NCI-H2107 (cell line): Measurements from ENCODE around the gene RAI14.
"Not testable (repeated sequence)": the region's sequence is repeated elsewhere in the genome, so short reads cannot be mapped to it uniquely, and the experiment has no call there.

Source experiments
- DNase-seq: peaks from one replicate; lab custom pipeline; 2025; lab: John Stamatoyannopoulos, UW

RAI14 gene

DNA sequence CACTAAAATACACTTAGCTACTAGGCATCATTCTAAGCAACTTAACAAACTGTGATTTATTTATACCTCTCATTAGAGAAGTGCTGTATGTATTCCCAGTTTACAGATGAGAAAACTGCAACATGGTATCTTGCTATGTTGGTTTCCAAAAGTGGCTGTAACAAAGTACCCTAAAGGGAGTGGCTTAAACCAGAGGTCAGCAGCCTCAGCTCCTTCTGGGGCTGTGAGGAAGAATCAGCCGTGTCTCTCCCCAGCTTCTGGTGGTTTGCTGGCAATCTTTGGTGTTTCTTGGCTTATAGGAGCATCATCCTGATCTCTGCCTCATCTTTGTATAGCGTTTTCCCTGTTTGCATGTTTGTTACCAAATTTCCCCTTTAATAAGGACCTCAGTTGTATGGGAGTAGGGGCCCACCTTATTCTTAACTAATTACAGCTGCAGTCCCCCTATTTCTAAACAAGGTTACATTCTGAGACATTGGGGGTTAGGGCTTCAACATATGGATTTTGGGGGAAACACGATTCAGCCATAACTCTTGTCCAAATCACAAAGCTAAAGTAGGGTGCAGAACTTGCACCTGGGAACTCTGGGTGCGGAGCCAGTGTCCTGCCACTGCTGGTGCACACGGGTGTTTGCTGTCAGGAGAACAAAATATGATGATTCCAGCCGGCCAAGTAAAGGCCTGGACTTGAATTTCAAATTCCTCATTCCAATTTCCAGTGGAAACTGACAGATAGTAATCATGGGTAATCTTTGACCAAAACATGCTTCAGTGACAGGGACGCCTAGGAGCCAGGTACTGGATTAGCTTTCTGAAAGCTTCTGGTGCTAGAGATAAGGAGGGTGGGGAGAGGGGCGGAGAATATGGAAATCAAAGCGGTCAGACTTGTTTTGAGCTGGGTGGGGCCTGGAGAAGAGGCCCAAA is 43.3 kb downstream of the RAI14 start:
- no peak for DNase-seq

DNA sequence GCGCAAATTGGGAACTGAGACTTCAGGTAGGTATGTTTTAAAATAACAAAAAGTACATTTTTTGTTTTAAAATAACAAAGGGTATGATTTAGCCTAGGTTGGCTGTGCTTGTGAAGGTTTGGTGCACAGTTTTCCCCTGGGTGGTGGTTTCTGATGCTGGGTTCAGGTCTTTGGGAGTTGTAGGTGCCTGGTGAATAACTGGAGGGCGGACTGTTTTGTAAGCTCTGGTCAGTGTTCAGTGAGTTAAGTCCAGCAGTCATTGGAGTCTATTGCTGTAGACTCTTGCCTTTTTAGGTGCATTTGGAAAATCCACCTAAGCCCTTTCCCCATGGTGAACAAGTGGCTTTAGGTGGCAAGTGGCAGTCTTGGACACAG is 43.9 kb downstream of the RAI14 start:
- DNase-seq = no peak

DNA sequence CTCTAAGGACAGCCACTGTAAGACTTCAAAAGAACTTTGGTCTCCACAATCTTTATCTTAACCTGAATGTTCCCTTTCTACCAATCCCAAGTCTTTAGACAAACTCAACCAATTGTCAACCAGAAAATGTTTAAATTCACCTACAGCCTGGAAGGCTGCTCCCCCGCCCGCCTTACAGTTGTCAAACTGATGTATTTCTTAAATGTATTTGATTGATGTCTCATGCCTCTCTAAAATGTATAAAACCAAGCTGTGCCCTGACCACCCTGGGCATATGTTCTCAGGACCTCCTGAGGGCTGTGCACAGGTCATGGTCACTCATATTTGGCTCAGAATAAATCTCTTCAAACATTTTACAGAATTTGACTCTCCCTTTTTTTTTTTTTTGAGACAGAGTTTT is 45.3 kb downstream of the RAI14 start:
- not testable (repeated sequence) for DNase-seq

DNA sequence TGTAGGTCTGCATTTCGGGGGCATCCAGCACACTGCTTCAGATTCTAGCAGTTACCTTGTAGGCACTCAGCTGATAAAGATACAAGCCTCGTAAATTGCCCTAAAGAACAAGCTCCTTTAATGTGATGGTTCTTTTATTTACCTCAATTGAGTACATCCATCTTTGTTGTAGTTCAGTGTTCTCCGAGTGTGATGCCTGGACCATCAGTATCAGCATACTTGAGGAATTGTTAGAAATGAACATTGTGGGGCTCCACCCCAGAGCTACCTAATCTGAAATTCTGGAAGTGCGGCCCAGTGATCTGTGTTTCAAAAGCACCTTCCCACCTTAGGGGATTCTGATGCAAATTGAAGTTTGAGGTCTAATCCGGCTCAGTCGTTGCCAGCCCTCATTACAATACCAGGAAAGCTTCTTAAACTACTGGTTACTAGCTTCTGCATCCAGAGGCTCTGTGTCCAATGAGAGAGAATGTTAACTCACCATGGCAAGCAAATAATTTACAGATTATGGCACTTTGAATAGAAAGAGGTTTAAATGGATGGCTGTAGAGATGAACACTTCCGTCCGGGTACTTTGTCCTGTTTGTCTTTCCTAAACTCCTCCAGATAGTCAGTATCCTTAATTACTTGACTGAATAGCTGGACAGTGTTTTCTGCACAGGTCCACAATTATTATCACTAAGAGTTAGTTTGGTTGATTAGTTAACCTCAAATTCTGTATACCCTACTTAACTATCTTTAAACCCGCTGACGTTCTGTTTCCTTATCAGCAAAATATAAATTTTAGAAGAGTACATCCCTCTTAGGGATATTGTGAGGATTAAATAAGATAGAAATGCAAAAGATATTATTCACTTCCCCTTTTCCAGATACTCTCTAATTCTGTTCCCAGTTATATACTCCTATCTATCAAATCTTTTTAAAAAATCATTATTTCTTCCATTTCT is 47.9 kb downstream of the RAI14 start:
- DNase-seq = no peak

DNA sequence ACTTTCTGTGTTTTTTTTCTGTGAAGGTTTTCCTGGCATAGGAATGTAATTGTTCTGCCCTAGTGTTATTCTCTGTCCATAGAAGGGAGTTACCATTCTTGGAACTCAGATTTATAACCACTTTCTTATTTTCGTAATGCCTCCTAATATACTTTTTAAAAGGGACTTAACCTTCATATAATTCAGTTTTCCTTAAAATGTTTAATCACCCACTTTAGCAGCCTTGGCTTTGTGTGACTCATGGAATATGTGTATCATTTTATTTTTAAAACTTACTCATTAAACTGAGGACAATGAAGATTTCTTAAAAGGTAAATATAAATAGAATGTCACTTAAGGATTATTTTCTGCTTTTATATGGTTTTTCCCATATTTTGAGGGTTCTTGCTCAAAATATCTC is 50.0 kb downstream of the RAI14 start:
- DNase-seq = no peak

DNA sequence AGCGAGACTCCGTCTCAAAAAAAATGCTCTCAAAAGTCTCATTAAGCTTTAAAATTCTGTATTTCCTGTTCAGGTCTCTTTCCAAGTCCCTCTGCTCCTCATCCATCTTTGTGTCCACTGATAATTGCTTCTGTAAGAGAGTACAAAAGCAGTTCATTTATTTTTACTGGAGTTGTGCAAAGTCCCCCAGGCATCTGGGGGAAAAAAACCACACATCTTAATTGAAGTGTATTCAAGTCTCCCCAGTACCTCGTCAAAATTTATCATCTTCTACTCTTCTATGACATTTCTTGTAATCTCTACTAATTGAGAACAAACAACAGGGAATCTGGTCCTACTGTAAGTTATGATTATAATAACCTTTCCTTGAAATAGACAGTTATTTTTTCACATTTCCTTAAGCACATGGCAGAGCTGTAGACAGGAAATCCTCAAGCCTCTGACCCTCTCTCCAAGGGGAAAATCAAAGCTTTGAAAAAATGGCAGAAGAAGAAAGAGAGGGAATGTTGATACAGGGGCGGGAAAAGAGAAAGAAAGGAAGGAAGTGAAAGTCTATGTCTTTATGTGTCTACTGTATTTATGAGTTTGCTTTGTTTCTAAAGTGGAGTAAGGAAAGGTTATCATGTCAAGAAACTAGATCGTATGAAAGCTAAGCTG is 51.5 kb downstream of the RAI14 start:
- no peak for DNase-seq

DNA sequence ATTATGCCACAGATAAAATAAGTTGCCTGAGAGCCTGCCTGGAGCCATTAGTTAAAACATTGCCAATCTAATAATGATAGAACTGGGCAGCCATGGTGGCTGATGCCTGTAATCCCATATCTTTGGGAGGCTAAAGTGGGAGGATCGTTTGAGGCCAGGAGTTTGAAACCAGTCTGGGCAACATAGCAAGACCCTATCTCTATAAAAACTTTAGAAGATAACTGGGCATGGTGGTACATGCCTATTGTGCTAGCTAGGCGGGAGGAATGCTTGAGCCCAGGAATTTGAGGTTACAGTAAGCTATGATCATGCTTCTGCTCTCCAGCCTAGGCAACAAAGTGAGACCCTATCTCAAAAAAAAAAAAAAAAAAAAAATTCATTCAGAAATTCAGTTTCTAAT is 52.6 kb downstream of the RAI14 start:
- no peak for DNase-seq

DNA sequence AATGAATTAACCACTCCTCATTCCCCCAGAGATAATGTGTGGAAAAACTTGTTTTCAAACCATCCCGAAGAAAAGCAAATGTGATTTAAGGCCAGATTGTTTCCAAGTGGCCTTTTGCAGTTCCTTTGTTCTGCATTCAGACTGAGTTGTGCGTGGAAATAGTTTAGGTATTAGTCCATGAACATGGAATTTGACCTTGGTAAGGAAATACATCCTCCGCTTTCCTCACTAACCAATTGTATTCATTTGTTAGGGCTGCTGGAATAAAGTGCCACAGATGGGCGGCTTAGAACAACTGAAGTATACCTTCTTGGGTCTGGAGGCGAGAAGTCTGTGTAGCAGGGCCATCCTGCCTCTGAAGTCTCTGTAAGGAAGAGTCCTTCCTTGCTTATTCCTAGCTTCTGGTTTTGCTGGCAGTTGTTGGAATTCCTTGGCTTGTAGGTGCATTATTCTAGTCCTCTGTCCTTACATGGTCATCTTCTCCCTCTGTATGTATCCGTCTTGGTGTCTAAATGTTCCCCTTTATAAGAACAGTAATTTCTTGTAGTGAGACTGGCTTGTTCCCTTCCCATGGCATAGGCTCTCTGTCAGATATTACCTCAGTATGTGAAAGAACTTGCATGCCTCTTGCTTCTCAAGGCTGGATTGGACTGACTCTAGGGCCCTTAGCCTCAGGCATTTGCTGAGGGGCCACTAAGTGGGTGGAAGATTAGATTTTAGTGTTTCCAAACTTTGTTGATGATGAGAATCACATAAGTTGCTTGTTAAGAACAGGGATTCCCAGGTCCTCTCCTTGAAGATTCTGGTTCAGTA is 53.9 kb downstream of the RAI14 start:
- DNase-seq = no peak

DNA sequence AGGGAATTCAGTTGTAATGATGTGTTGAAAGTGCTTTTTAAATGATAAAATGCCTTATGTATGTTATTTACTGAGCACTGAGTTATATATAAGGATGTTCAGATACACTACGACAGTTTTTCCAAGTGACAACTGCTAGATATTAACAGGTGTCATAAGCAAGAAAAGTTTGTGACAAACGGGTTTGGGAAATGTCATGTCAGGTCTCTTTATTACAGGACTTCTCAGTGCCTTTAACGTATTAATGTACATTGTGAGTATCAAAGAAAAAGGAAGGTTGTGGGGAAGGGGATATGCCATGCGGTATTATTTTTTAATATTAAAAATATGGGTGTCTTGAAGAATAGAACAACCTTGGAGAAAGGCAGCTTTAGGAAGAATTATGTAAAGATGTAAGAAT is 56.4 kb downstream of the RAI14 start:
- DNase-seq = no peak

DNA sequence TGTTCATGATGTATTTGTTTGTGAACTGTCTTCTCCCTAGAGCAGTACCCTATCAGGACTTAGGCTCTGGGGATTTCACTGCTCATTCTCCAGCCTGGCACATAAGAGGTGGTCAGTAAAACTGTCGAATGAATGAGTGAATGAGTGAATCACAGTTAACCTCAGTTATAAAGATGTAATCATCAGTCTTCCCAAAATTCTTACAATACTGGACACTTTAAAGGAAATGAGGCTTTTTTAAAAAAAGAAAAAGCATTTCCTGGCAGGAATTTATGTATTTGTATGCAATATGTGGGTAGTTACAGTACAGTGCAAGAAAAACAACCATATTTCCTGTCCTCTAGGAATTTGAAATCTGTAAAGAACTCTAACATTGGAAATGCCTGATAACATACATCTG is 59.6 kb downstream of the RAI14 start:
- no peak for DNase-seq

DNA sequence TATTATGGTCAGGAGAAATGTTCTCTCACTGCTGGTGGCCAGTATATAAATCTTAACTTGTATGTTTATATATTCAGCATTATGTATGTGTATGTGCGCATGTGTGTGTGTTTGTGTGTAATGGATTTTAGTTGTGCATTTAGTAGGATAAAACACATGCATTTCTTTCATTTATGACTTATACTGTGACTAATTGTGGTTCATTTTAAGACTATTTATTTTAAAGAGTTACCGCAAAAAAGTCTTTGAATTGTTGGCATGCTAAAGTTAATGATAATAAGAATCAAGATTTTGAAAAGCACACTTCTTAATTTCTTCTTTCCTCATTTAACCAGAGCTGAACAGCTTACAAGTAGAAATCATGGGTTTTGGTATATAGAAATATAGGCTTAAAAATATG is 60.9 kb downstream of the RAI14 start:
- no peak for DNase-seq

DNA sequence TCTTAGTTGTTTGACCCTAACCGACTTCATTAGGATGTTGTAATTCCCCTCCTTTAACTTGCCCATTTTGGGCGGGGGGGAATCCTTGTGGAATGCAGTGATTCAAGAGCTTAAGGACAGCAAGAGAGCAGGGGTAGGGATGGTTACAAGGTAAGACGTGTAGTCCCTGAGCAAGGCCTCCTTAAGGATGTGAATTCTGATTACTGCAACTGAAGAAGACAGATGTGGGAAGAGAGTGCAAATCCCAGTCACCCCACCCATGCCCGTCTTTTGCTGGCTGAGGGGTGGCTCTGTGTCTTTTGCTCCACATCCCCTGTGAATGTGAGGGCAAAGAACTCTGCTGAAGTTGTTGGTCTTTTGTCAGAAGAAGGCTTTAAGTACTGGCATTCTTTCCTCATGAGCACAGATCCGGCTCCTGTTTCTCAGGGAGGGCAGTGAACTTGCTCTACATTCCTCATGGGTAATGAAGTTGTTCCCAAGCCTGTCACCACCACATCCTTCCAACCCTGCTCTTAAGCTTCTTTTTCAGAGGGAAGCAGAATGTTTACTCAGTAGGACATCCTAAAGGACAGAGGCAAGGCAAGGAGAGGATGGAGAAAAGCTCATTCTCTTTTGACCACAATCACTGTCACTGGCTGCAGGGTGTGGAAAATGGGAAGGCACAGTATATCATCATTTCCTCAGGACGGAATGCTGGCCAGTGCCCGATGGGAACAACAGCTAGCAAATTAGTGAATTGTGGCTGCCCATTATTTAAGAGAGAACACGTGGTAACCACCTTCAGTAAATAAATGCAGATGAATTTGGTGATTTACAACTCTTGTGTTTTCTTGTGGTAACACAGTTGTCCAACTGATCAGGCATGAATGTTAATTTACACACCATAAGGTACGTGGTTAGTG is 61.5 kb downstream of the RAI14 start:
- no peak for DNase-seq

DNA sequence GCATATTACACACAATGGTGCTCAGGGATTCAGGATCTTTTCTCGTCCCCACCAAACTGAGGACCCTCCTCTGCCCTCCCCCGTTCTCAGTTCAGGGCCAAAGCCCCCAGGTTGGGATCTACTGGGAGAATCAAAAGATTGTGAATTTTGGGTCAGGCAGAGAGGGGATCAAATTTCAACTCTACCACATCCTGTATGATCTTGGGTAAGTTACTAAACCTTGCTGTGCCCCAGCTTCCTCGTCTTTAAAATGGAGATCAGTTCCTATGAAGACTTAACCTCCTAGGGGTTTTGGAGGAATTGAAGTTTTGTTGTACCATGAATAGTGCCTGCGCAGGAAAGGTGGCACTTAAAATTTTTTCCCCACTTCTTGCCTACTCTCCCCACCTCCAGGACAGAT is 62.4 kb downstream of the RAI14 start:
- no peak for DNase-seq

DNA sequence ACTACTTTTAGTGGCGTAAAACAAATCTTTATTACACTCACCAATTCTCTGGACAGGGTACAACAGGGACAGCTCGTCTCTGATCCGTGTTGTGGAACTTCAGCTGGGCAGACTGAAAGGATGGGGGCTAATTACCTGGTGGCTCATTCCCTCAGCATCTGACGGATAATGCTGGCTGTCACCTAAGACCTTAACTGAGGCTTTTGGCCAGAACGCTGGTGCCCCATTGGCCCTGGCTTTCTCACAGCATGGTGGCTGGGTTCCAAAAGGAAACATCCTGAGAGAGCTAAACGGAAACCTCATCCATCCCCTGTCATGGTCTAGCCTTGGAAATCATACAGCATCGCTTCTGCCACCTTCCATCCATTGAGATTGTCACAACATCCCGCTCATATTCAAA is 62.9 kb downstream of the RAI14 start:
- DNase-seq = no peak

DNA sequence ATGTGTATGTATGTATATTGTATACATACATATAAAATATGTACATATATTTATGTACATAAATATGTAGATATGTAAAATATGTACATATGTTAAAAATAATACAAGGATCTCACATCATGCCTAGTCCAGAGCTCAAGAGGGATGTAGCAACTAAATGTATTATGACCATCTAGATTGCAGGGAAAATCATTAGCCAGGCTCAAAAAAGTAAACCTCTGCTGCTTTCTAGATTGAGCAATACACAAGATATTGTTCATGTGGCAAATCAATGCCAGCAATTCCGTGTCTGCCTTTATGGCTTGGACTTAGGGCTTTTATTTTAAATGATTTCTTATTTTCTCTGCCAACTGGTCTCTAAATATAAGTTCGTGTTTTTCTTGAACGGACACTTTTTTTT is 65.2 kb downstream of the RAI14 start:
- no peak for DNase-seq

DNA sequence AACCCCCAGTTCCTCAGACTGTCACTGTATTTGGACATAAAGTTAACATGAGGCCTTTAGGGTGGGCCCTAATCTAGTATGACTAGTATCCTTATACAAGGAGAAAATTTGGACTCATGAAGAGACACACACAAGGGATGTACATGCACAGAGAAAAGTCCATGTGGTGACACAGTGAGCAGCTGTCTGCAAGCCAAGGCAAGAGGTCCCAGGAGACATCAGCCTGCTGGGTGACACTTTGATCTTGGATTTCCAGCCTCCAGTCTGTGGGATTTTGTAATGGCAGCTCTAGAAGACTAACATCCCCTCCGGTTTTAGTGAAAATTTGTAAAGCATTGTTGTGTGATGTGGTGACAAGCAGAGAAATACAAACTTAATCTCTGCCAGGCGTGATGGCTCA is 66.1 kb downstream of the RAI14 start:
- no peak for DNase-seq

DNA sequence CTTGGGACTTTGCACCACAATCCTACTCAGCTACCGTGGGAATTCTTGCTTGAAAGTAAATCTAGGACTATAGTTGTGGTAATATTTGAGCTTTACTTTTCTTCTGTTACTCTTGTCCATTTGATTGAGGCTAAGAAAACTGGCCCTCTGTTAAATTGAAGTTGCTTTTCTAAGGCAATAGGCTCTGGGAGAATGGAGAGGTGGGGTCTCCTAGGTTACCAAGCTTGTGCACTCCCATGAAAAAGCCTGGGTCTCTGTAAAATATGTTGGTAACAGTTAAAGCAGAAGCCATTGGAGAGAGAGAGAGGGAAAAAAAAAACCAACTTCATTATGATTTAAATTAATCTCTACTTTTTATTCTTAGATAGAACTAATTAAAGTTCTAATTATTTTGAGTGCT is 68.6 kb downstream of the RAI14 start:
- no peak for DNase-seq

DNA sequence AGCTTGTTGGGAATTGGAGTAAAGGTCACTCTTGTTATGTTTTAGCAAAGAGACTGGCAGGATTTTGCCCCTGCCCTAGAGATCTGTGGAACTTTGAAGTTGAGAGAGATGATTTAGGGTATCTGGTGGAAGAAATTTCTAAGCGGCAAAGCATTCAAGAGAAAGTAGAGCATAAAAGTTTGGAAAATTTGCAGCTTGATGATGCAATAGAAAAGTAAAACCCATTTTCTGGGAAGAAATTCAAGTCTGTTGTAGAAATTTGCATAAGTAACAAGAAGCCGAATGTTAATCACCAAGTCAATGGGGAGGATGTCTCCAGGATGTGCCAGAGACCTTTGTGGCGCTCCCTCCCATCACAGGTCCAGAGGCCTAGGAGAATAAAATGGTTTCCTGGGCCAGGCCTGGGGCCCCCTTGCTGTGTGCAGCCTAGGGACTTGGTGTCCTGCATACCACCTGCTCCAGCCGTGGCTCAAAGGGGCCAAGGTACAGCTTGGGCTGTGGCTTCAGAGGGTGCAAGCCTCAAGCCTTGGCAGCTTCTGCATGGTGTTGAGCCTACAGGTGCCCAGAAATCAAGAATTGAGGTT is 71.1 kb downstream of the RAI14 start:
- not testable (repeated sequence) for DNase-seq

DNA sequence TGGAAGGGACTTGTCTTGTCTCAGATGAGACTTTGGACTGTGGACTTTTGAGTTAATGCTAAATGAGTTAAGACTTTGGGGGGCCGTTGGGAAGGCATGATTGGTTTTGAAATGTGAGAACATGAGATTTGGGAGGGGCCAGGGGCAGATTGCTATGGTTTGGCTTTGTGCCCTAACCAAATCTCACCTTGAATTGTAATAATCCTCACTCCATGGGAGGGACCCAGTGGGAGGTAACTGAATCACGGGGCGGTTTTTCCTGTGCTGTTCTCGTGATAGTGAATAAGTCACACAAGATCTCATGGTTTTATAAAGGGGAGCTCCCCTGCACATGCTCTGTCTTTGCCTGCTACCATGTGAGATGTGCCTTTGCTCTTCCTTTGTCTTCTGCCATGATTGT is 72.1 kb downstream of the RAI14 start:
- no peak for DNase-seq
